Right hindlimb (tissue), 1 donor: ENCODE results near the gene CCR8.
"Not testable (repeated sequence)": the region's sequence is repeated elsewhere in the genome, so short reads cannot be mapped to it uniquely, and the experiment has no call there.

Experiments
- DNase-seq: peaks from one replicate; pipeline ENCODE4 v3.0.0-alpha.2; 2018

Gene CCR8

GRCh38 chr3:39317571-39318169 is 11.8 kb upstream of the CCR8 start:
- DNase-seq: no peak

- no peak for DNase-seq
Measured at GRCh38 chr3:39318301-39318700, 11.2 kb upstream of the CCR8 start.

GRCh38 chr3:39319249-39319648 is 10.3 kb upstream of the CCR8 start:
- DNase-seq: no peak

GRCh38 chr3:39321574-39321983 is 7.9 kb upstream of the CCR8 start:
- not testable (repeated sequence) for DNase-seq

GRCh38 chr3:39322209-39322715 is 7.2 kb upstream of the CCR8 start:
- DNase-seq: not testable (repeated sequence)

GRCh38 chr3:39322936-39323335 is 6.6 kb upstream of the CCR8 start:
- DNase-seq: no peak

- no peak for DNase-seq
Measured at GRCh38 chr3:39323494-39323893, 6.0 kb upstream of the CCR8 start.

- DNase-seq: no peak
Measured at GRCh38 chr3:39325236-39325635, 4.3 kb upstream of the CCR8 start.

- DNase-seq: no peak
Measured at GRCh38 chr3:39327053-39327745, 2.3 kb upstream of the CCR8 start.

- no peak for DNase-seq
Measured at GRCh38 chr3:39327746-39328349, 1.7 kb upstream of the CCR8 start.

- no peak for DNase-seq
Measured at GRCh38 chr3:39330824-39331223, 1.3 kb downstream of the CCR8 start.

- no peak for DNase-seq
Measured at GRCh38 chr3:39332525-39332924, 3.0 kb downstream of the CCR8 start.

- no peak for DNase-seq
Measured at GRCh38 chr3:39333607-39334006, 4.1 kb downstream of the CCR8 start.

GRCh38 chr3:39334205-39334604 is 4.7 kb downstream of the CCR8 start:
- DNase-seq: no peak

GRCh38 chr3:39338201-39338600 is 8.7 kb downstream of the CCR8 start:
- DNase-seq: no peak

- no peak for DNase-seq
Measured at GRCh38 chr3:39339086-39339485, 9.6 kb downstream of the CCR8 start.

GRCh38 chr3:39343076-39343717 is 13.7 kb downstream of the CCR8 start:
- no peak for DNase-seq

- DNase-seq: no peak
Measured at GRCh38 chr3:39343760-39344159, 14.3 kb downstream of the CCR8 start.

- DNase-seq: no peak
Measured at GRCh38 chr3:39344746-39345344, 15.3 kb downstream of the CCR8 start.

- no peak for DNase-seq
Measured at GRCh38 chr3:39346785-39347585, 17.5 kb downstream of the CCR8 start.

GRCh38 chr3:39347586-39347876 is 18.0 kb downstream of the CCR8 start:
- DNase-seq: no peak

- no peak for DNase-seq
Measured at GRCh38 chr3:39349080-39349479, 19.6 kb downstream of the CCR8 start.

GRCh38 chr3:39350714-39351113 is 21.2 kb downstream of the CCR8 start:
- DNase-seq: no peak
